HL-60 (cell line): Measurements from ENCODE around the gene NF2.

Source experiments
- GABPA ChIP-seq: IDR thresholded peaks from 2 replicates; pipeline ENCODE4 v1.6.1; 2012; ENCODE audit warnings: low read depth
- POLR2AphosphoS5 ChIP-seq: IDR thresholded peaks from 2 replicates; pipeline ENCODE4 v1.6.1; 2012; ENCODE audit warnings: low read depth
- SPI1 ChIP-seq: IDR thresholded peaks from 2 replicates; pipeline ENCODE4 v1.6.1; 2012; ENCODE audit warnings: low read depth, mild to moderate bottlenecking, borderline replicate concordance
- TF ChIP-seq, protein P1 (sequence below): IDR thresholded peaks from one replicate; pipeline ENCODE4 v1.5.1; 2011; ENCODE audit warnings: low read length, control low read depth, inconsistent platforms; ENCODE audit not compliant: insufficient read depth
- TF ChIP-seq, protein P2 (sequence below): IDR thresholded peaks from 2 replicates; pipeline ENCODE4 v1.6.1; 2012; ENCODE audit warnings: low read depth; ENCODE audit not compliant: insufficient replicate concordance

DNA sequence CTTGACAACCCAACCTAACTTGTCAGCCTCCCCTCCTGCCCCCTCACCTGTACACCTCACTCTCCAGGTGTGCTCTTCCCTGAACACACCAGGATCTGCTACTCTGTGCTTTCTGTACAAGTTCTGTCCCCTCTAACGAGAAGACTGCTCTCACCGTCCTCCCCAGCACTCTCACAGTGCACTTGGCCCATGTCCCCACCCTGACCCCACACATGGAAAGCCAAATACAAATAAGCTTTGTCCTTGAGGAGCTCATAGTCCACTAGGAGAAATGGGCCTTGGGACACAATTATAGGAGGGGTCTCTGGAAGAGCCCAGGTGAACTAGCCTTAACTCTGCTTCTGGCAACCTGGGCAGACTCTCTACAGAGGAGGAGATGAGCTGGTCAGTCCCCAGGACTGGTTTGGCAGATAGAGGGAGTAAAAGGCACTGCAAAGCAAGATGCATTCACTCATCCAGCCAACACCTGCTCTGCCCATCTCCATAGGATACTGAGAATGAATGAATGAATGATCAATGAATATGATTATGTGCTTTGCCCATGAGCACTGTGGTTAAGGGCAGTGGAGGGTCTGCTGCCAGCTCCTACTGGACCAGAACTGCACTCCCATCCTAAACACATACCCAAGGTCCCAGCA is 32.4 kb upstream of the NF2 start:
- TF ChIP-seq, protein P1, sequence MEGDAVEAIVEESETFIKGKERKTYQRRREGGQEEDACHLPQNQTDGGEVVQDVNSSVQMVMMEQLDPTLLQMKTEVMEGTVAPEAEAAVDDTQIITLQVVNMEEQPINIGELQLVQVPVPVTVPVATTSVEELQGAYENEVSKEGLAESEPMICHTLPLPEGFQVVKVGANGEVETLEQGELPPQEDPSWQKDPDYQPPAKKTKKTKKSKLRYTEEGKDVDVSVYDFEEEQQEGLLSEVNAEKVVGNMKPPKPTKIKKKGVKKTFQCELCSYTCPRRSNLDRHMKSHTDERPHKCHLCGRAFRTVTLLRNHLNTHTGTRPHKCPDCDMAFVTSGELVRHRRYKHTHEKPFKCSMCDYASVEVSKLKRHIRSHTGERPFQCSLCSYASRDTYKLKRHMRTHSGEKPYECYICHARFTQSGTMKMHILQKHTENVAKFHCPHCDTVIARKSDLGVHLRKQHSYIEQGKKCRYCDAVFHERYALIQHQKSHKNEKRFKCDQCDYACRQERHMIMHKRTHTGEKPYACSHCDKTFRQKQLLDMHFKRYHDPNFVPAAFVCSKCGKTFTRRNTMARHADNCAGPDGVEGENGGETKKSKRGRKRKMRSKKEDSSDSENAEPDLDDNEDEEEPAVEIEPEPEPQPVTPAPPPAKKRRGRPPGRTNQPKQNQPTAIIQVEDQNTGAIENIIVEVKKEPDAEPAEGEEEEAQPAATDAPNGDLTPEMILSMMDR = no peak
- TF ChIP-seq POLR2AphosphoS5 (no peak), GABPA (no peak), SPI1 (no peak)
- TF ChIP-seq, protein P2, sequence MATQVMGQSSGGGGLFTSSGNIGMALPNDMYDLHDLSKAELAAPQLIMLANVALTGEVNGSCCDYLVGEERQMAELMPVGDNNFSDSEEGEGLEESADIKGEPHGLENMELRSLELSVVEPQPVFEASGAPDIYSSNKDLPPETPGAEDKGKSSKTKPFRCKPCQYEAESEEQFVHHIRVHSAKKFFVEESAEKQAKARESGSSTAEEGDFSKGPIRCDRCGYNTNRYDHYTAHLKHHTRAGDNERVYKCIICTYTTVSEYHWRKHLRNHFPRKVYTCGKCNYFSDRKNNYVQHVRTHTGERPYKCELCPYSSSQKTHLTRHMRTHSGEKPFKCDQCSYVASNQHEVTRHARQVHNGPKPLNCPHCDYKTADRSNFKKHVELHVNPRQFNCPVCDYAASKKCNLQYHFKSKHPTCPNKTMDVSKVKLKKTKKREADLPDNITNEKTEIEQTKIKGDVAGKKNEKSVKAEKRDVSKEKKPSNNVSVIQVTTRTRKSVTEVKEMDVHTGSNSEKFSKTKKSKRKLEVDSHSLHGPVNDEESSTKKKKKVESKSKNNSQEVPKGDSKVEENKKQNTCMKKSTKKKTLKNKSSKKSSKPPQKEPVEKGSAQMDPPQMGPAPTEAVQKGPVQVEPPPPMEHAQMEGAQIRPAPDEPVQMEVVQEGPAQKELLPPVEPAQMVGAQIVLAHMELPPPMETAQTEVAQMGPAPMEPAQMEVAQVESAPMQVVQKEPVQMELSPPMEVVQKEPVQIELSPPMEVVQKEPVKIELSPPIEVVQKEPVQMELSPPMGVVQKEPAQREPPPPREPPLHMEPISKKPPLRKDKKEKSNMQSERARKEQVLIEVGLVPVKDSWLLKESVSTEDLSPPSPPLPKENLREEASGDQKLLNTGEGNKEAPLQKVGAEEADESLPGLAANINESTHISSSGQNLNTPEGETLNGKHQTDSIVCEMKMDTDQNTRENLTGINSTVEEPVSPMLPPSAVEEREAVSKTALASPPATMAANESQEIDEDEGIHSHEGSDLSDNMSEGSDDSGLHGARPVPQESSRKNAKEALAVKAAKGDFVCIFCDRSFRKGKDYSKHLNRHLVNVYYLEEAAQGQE = no peak
